ENCODE results near the gene TMEM130.

- TF ChIP-seq TAF1 (IDR thresholded peaks at IDR 0.05; ENCODE audit: low read depth) (no peak), MAX (IDR thresholded peaks at IDR 0.05) (no peak), YY1 (IDR thresholded peaks at IDR 0.05; ENCODE audit: low read depth) (no peak), RAD21 (IDR thresholded peaks at IDR 0.05; ENCODE audit: low read depth) (no peak), EP300 (IDR thresholded peaks at IDR 0.05; ENCODE audit: borderline replicate concordance) (no peak)
- TF ChIP-seq, protein P1, sequence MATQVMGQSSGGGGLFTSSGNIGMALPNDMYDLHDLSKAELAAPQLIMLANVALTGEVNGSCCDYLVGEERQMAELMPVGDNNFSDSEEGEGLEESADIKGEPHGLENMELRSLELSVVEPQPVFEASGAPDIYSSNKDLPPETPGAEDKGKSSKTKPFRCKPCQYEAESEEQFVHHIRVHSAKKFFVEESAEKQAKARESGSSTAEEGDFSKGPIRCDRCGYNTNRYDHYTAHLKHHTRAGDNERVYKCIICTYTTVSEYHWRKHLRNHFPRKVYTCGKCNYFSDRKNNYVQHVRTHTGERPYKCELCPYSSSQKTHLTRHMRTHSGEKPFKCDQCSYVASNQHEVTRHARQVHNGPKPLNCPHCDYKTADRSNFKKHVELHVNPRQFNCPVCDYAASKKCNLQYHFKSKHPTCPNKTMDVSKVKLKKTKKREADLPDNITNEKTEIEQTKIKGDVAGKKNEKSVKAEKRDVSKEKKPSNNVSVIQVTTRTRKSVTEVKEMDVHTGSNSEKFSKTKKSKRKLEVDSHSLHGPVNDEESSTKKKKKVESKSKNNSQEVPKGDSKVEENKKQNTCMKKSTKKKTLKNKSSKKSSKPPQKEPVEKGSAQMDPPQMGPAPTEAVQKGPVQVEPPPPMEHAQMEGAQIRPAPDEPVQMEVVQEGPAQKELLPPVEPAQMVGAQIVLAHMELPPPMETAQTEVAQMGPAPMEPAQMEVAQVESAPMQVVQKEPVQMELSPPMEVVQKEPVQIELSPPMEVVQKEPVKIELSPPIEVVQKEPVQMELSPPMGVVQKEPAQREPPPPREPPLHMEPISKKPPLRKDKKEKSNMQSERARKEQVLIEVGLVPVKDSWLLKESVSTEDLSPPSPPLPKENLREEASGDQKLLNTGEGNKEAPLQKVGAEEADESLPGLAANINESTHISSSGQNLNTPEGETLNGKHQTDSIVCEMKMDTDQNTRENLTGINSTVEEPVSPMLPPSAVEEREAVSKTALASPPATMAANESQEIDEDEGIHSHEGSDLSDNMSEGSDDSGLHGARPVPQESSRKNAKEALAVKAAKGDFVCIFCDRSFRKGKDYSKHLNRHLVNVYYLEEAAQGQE (IDR thresholded peaks at IDR 0.05; ENCODE audit: low read depth): no peak
Measured at GRCh38 chr7:98830972-98831548, 38.8 kb downstream of the TMEM130 start.
